Smooth muscle cell (in vitro differentiated cells): Measurements from ENCODE around the gene MTCL3.

Source experiments
- DNase-seq: peaks from one replicate; lab custom pipeline; 2025; ENCODE audit not compliant: unreplicated experiment; lab: John Stamatoyannopoulos, UW
- H2AFZ ChIP-seq: fragments of 200-600 bp; sonication (generic); 2 replicates; pipeline ENCODE4 v1.6.0; 2016; ENCODE audit warnings: antibody characterized with exemption, low read depth, mild to moderate bottlenecking
- H3F3A ChIP-seq: fragments of 200-600 bp; sonication (generic); 2 replicates; pipeline ENCODE4 v1.6.0; 2017; ENCODE audit warnings: antibody characterized with exemption, low read depth
- H3K27ac ChIP-seq: fragments of 200-600 bp; sonication (generic); 2 replicates; pipeline ENCODE4 v1.5.1; 2016; ENCODE audit warnings: low read depth, mild to moderate bottlenecking
- H3K27me3 ChIP-seq: fragments of 200-600 bp; sonication (generic); 2 replicates; pipeline ENCODE4 v1.6.1; 2016; ENCODE audit warnings: low read depth, mild to moderate bottlenecking
- H3K36me3 ChIP-seq: fragments of 200-600 bp; sonication (generic); 2 replicates; pipeline ENCODE4 v1.5.1; 2016; ENCODE audit warnings: low read depth
- H3K4me1 ChIP-seq: fragments of 200-600 bp; sonication (generic); 2 replicates; pipeline ENCODE4 v1.5.1; 2016; ENCODE audit warnings: low read depth
- H3K4me2 ChIP-seq: fragments of 200-600 bp; sonication (generic); 2 replicates; pipeline ENCODE4 v1.6.0; 2016; ENCODE audit warnings: mild to moderate bottlenecking
- H3K4me3 ChIP-seq: fragments of 200-600 bp; sonication (generic); 2 replicates; pipeline ENCODE4 v1.5.1; 2016; ENCODE audit warnings: mild to moderate bottlenecking
- H3K79me2 ChIP-seq: fragments of 200-600 bp; sonication (generic); 2 replicates; pipeline ENCODE4 v1.6.0; 2016; ENCODE audit warnings: low read depth, mild to moderate bottlenecking
- H3K9ac ChIP-seq: fragments of 200-600 bp; sonication (generic); 2 replicates; pipeline ENCODE4 v1.6.0; 2016; ENCODE audit warnings: low read depth
- H3K9me3 ChIP-seq: fragments of 200-600 bp; sonication (generic); replicated peaks from 2 replicates; pipeline ENCODE4 v1.5.1; 2016; ENCODE audit warnings: low read depth
- H4K20me1 ChIP-seq: fragments of 200-600 bp; sonication (generic); 2 replicates; pipeline ENCODE4 v1.6.0; 2016; ENCODE audit warnings: low read depth
- WGBS: methylation state at CpG from one replicate; pipeline ENCODE4 v1.1.7; 2016; ENCODE audit warnings: low lambda C conversion rate; 5-methylcytosine and 5-hydroxymethylcytosine counted together
- TF ChIP-seq, protein P1 (sequence below): fragments of 200-600 bp; sonication (generic); IDR thresholded peaks from 2 replicates; pipeline ENCODE4 v1.5.1; 2017; ENCODE audit warnings: borderline replicate concordance, mild to moderate bottlenecking, antibody characterized with exemption; ENCODE audit not compliant: insufficient read depth, poor library complexity, severe bottlenecking

Gene MTCL3

DNA sequence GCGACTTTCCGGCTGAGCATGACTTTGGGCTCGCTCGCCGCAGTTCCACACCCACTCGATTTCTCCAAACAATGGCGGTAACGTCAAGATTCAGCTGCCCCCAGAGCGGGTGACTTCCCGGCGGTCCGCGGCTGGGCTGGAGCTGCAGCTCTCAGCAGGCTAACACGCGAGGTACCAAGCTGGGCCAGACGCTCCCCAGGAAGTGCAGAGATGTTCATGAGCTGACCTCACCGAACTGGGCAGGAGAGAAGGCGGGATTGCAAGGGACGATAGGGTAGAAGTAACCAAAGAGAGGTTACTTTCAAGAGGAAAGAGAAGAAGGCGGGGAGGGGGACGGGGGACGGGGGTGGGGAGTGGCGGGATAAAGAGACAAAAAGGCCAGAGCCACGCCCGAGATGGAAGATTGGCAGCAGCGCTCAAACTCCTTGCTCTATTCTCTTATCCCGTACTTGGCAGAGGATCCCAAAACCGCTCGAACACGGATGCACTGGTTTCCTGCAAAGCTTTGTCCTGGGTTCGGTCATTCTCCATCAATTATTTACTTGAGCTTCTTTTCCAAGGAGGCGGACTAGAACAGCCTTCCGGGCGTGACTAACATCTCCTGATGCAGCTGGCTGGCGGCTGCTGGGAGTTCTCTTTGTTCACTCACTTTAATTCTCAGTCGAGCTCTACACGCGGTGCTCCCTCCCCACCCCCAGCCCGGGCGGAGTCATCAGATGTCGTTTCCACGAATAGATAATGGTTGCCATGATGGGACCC, at the start of gene MTCL3:
Gene MTCL3 (minus strand): TSS at position 626 of the 759 bp plus-strand sequence.
- Histone ChIP-seq H3K4me1 (peaks cover 3% of the 10 kb centered on the region), H3K27ac (no peak within 1 kb of the TSS), H3K79me2 (no peaks in the 10 kb centered on the region), H3K27me3 (peaks cover 49% of the 10 kb centered on the region), H3K9ac (no peak within 1 kb of the TSS), H3F3A (peaks cover 6% of the 10 kb centered on the region), H3K9me3 (no peaks in the 10 kb centered on the region), H2AFZ (peak within 1 kb of the TSS; percentile 39), H3K36me3 (no peaks in the 10 kb centered on the region), H3K4me3 (peak within 1 kb of the TSS; percentile 31), H3K4me2 (peak within 1 kb of the TSS; percentile 83), H4K20me1 (no peaks in the 10 kb centered on the region)
- TF ChIP-seq, protein P1, sequence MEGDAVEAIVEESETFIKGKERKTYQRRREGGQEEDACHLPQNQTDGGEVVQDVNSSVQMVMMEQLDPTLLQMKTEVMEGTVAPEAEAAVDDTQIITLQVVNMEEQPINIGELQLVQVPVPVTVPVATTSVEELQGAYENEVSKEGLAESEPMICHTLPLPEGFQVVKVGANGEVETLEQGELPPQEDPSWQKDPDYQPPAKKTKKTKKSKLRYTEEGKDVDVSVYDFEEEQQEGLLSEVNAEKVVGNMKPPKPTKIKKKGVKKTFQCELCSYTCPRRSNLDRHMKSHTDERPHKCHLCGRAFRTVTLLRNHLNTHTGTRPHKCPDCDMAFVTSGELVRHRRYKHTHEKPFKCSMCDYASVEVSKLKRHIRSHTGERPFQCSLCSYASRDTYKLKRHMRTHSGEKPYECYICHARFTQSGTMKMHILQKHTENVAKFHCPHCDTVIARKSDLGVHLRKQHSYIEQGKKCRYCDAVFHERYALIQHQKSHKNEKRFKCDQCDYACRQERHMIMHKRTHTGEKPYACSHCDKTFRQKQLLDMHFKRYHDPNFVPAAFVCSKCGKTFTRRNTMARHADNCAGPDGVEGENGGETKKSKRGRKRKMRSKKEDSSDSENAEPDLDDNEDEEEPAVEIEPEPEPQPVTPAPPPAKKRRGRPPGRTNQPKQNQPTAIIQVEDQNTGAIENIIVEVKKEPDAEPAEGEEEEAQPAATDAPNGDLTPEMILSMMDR = no peak
- no peak for DNase-seq
- WGBS = 2% methylated on average over 38 of the region's 42 CpGs

DNA sequence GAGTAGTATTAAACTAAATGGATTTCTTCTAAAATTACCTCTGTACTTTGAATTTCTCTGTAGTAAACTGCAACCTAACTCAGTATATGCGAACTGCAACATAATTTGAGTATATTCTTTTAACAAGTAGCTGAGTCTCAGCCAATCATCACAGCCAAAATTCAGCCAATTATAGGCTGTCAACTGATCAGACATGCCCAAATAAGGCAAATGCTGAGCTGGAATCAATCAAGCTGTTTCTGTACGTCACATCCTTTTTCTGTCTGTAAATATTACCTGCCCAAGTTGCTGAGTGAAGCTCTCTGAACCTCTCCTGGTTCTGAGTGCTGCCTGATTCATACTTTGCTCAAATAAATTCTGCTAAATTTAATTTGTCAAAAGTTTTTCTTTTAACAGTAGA, 48.3 kb upstream of the MTCL3 start:
- TF ChIP-seq, protein P1 = no peak
- no peaks in the 10 kb centered on the region for H3F3A ChIP-seq
- H3K4me2 ChIP-seq = no peak overlapping the region
- no peak overlapping the region for H2AFZ ChIP-seq
- WGBS = 48% methylated on average over 2 of the region's 2 CpGs
- no peak overlapping the region for H3K4me3 ChIP-seq
- H3K4me1 ChIP-seq = no peaks in the 10 kb centered on the region
- H3K27ac ChIP-seq = no peak overlapping the region
- no peaks in the 10 kb centered on the region for H4K20me1 ChIP-seq
- DNase-seq = no peak
- no peak overlapping the region for H3K9ac ChIP-seq
- no peaks in the 10 kb centered on the region for H3K36me3 ChIP-seq
- no peaks in the 10 kb centered on the region for H3K27me3 ChIP-seq
- H3K79me2 ChIP-seq = no peaks in the 10 kb centered on the region
- no peaks in the 10 kb centered on the region for H3K9me3 ChIP-seq

DNA sequence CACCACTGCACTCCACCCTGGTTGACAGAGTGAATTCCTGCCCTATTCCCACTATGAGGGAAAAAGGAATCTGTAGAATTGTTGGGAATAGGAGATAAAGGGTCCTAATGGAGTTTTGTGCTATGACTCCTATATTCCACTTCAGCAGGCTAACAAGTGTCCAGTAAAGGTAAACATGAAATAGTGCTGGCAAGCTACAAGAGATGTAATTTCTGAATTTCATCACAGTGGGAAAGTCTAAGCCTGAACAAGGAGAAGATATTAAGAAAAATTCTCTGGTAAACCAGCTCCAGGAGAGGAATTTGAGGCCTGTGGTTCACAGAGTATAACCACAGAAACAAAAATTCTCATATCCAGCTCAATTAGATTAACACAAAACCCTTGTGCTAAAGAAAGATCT, 47.5 kb upstream of the MTCL3 start:
- DNase-seq = no peak
- TF ChIP-seq, protein P1 = no peak

DNA sequence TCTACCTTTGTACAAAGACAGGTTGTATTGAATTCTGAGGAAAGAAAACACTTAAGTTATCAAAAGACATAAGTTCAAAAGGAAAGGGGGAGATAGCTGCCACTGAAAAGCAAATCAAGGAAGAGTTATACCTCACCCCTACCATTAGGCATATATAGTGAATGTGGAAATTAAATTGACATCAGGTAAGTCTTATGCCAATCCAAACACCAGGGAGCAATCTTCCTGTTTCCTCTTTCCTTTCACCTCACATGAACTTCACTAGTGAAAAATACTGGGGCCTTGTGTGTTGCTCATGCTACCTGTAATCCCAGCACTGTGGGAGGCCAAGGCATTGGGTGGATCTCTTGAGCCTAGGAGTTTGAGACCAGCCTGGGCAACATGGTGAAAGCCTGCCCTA, 47.0 kb upstream of the MTCL3 start:
- H3K27ac ChIP-seq = no peak overlapping the region
- no peaks in the 10 kb centered on the region for H3K9me3 ChIP-seq
- H3K36me3 ChIP-seq = no peaks in the 10 kb centered on the region
- no peaks in the 10 kb centered on the region for H3K4me1 ChIP-seq
- TF ChIP-seq, protein P1 = no peak
- DNase-seq = no peak
- H3K4me3 ChIP-seq = no peak overlapping the region
- H4K20me1 ChIP-seq = no peaks in the 10 kb centered on the region
- H3K4me2 ChIP-seq = no peak overlapping the region
- H3K79me2 ChIP-seq = no peaks in the 10 kb centered on the region
- no peaks in the 10 kb centered on the region for H3K27me3 ChIP-seq
- H3K9ac ChIP-seq = no peak overlapping the region
- no peak overlapping the region for H2AFZ ChIP-seq
- H3F3A ChIP-seq = no peaks in the 10 kb centered on the region

More for the DNA sequence above, 47.5 kb upstream of the MTCL3 start:
- no peaks in the 10 kb centered on the region for H3F3A ChIP-seq
- H3K9me3 ChIP-seq = no peaks in the 10 kb centered on the region
- H4K20me1 ChIP-seq = no peaks in the 10 kb centered on the region
- H3K27ac ChIP-seq = no peak overlapping the region
- no peaks in the 10 kb centered on the region for H3K27me3 ChIP-seq
- no peak overlapping the region for H3K4me3 ChIP-seq
- no peak overlapping the region for H3K9ac ChIP-seq
- H3K4me2 ChIP-seq = no peak overlapping the region
- H3K4me1 ChIP-seq = no peaks in the 10 kb centered on the region
- H3K79me2 ChIP-seq = no peaks in the 10 kb centered on the region
- H2AFZ ChIP-seq = no peak overlapping the region
- no peaks in the 10 kb centered on the region for H3K36me3 ChIP-seq
